Measurements from ENCODE around the gene RREB1.

The RREB1 gene

GRCh38 chr6:7107578-7108195 lies at the start of gene RREB1:
Gene RREB1, plus strand, starts transcription at chr6:7107961. Its CDS starts 73,951 bp downstream, at chr6:7181912.
- DNase-seq (ENCODE audit: low read depth): peak; percentile 49

- no peak for DNase-seq (ENCODE audit: low read depth)
Observed at GRCh38 chr6:7058250-7058923, 49.4 kb upstream of the RREB1 start.

GRCh38 chr6:7060769-7061516 lies 46.8 kb upstream of the RREB1 start:
- no peak for DNase-seq (ENCODE audit: low read depth)

GRCh38 chr6:7062451-7063162 lies 45.2 kb upstream of the RREB1 start:
- DNase-seq (ENCODE audit: low read depth): no peak

- no peak for DNase-seq (ENCODE audit: low read depth)
Observed at GRCh38 chr6:7067305-7067704, 40.5 kb upstream of the RREB1 start.

- no peak for DNase-seq (ENCODE audit: low read depth)
Observed at GRCh38 chr6:7071405-7071804, 36.4 kb upstream of the RREB1 start.

GRCh38 chr6:7073082-7073820 lies 34.5 kb upstream of the RREB1 start:
- no peak for DNase-seq (ENCODE audit: low read depth)

GRCh38 chr6:7073821-7074525 lies 33.8 kb upstream of the RREB1 start:
- DNase-seq (ENCODE audit: low read depth): peak; percentile 64

- no peak for DNase-seq (ENCODE audit: low read depth)
Observed at GRCh38 chr6:7074870-7075269, 32.9 kb upstream of the RREB1 start.

GRCh38 chr6:7075341-7076000 lies 32.3 kb upstream of the RREB1 start:
- no peak for DNase-seq (ENCODE audit: low read depth)

- DNase-seq (ENCODE audit: low read depth): no peak
Observed at GRCh38 chr6:7077856-7078255, 29.9 kb upstream of the RREB1 start.

GRCh38 chr6:7078856-7079255 lies 28.9 kb upstream of the RREB1 start:
- DNase-seq (ENCODE audit: low read depth): no peak

GRCh38 chr6:7080311-7080710 lies 27.4 kb upstream of the RREB1 start:
- DNase-seq (ENCODE audit: low read depth): no peak

GRCh38 chr6:7085911-7086310 lies 21.9 kb upstream of the RREB1 start:
- DNase-seq (ENCODE audit: low read depth): no peak

- peak; percentile 30 for DNase-seq (ENCODE audit: low read depth)
Observed at GRCh38 chr6:7086488-7086887, 21.3 kb upstream of the RREB1 start.

GRCh38 chr6:7087066-7087465 lies 20.7 kb upstream of the RREB1 start:
- no peak for DNase-seq (ENCODE audit: low read depth)

GRCh38 chr6:7087491-7087979 lies 20.2 kb upstream of the RREB1 start:
- DNase-seq (ENCODE audit: low read depth): peak; percentile 16

- DNase-seq (ENCODE audit: low read depth): no peak
Observed at GRCh38 chr6:7088076-7088742, 19.6 kb upstream of the RREB1 start.

- DNase-seq (ENCODE audit: low read depth): no peak
Observed at GRCh38 chr6:7098993-7099392, 8.8 kb upstream of the RREB1 start.
